Measurements from ENCODE around the gene EBNA1BP2.
"Not testable (repeated sequence)": the region's sequence is repeated elsewhere in the genome, so short reads cannot be mapped to it uniquely, and the experiment has no call there.

Gene EBNA1BP2

GRCh38 chr1:43171876-43172526 lies at the start of gene EBNA1BP2, which contains the start of gene CFAP57:
TSS of gene EBNA1BP2 (minus strand) at chr1:43172290. CDS start at chr1:43172118, 172 bp downstream.
TSS of gene CFAP57 (plus strand) at chr1:43172330. CDS start at chr1:43172754, 424 bp downstream.
- DNase-seq = peak; percentile 80

- no peak for DNase-seq
Measured at GRCh38 chr1:43221797-43222196, 49.7 kb upstream of the EBNA1BP2 start.

GRCh38 chr1:43220905-43221778 lies 49.1 kb upstream of the EBNA1BP2 start:
- DNase-seq = no peak

- no peak for DNase-seq
Measured at GRCh38 chr1:43217747-43218146, 45.7 kb upstream of the EBNA1BP2 start.

- no peak for DNase-seq
Measured at GRCh38 chr1:43214501-43215444, 42.7 kb upstream of the EBNA1BP2 start.

GRCh38 chr1:43208277-43208676 lies 36.2 kb upstream of the EBNA1BP2 start:
- not testable (repeated sequence) for DNase-seq

GRCh38 chr1:43207229-43207853 lies 35.3 kb upstream of the EBNA1BP2 start:
- no peak for DNase-seq

GRCh38 chr1:43206600-43207228 lies 34.6 kb upstream of the EBNA1BP2 start:
- DNase-seq = no peak

GRCh38 chr1:43205671-43206070 lies 33.6 kb upstream of the EBNA1BP2 start:
- no peak for DNase-seq

- no peak for DNase-seq
Measured at GRCh38 chr1:43204394-43204793, 32.3 kb upstream of the EBNA1BP2 start.

- no peak for DNase-seq
Measured at GRCh38 chr1:43203859-43204258, 31.8 kb upstream of the EBNA1BP2 start.

GRCh38 chr1:43199093-43199726 lies 27.1 kb upstream of the EBNA1BP2 start:
- DNase-seq = no peak

GRCh38 chr1:43197343-43198127 lies 25.4 kb upstream of the EBNA1BP2 start:
- no peak for DNase-seq

- DNase-seq = no peak
Measured at GRCh38 chr1:43194509-43194908, 22.4 kb upstream of the EBNA1BP2 start.

- DNase-seq = no peak
Measured at GRCh38 chr1:43188106-43188505, 16.0 kb upstream of the EBNA1BP2 start.

- DNase-seq = no peak
Measured at GRCh38 chr1:43184995-43185394, 12.9 kb upstream of the EBNA1BP2 start.

GRCh38 chr1:43184388-43184787 lies 12.3 kb upstream of the EBNA1BP2 start:
- DNase-seq = no peak

- no peak for DNase-seq
Measured at GRCh38 chr1:43177691-43178090, 5.6 kb upstream of the EBNA1BP2 start.

- DNase-seq = no peak
Measured at GRCh38 chr1:43174873-43175272, 2.8 kb upstream of the EBNA1BP2 start.

GRCh38 chr1:43172527-43172972 lies 460 bp upstream of the EBNA1BP2 start:
- DNase-seq = peak; percentile 81

All from NCI-H446 treated with DMSO at 0.1 percent for 48 hours (cell line).